Activated naive CD8-positive, alpha-beta T cell treated with anti-CD3 and anti-CD28 coated beads, Interleukin-2, amount 50 U/mL, for 16 hours (primary cell): ENCODE data around the gene TBC1D10A.

ENCODE experiments used
- DNase-seq: peaks from one replicate; pipeline ENCODE4 v3.0.0-alpha.2; 2020; ENCODE audit warnings: low read depth, low spot score

Gene TBC1D10A

GRCh38 chr22:30267382-30268302 is 59.1 kb downstream of the TBC1D10A start:
- no peak for DNase-seq

- no peak for DNase-seq
These were observed 60.0 kb downstream of the TBC1D10A start, which contains the start of gene OSM for GRCh38 chr22:30266445-30267381. Gene OSM, minus strand, starts transcription at chr22:30266851. Its CDS starts 52 bp downstream, at chr22:30266799.

- peak; percentile 77 for DNase-seq
These were observed 60.8 kb downstream of the TBC1D10A start for GRCh38 chr22:30265823-30266444.

GRCh38 chr22:30265131-30265720 is 61.5 kb downstream of the TBC1D10A start:
- DNase-seq, result no peak

- no peak for DNase-seq
These were observed 62.9 kb downstream of the TBC1D10A start for GRCh38 chr22:30263883-30264282.

GRCh38 chr22:30262917-30263741 is 63.6 kb downstream of the TBC1D10A start:
- DNase-seq, result peak; percentile 67

GRCh38 chr22:30262112-30262511 is 64.6 kb downstream of the TBC1D10A start:
- no peak for DNase-seq

GRCh38 chr22:30261134-30261533 is 65.6 kb downstream of the TBC1D10A start:
- DNase-seq, result no peak

GRCh38 chr22:30260682-30261081 is 66.1 kb downstream of the TBC1D10A start:
- no peak for DNase-seq

- DNase-seq, result no peak
These were observed 66.5 kb downstream of the TBC1D10A start for GRCh38 chr22:30260276-30260675.

GRCh38 chr22:30254314-30254713 is 72.4 kb downstream of the TBC1D10A start:
- no peak for DNase-seq

GRCh38 chr22:30253205-30253852 is 73.4 kb downstream of the TBC1D10A start:
- no peak for DNase-seq

- DNase-seq, result no peak
These were observed 74.1 kb downstream of the TBC1D10A start for GRCh38 chr22:30252411-30253204.

GRCh38 chr22:30251711-30252110 is 75.0 kb downstream of the TBC1D10A start:
- no peak for DNase-seq

- no peak for DNase-seq
These were observed 76.0 kb downstream of the TBC1D10A start for GRCh38 chr22:30250661-30251267.

- DNase-seq, result no peak
These were observed 76.6 kb downstream of the TBC1D10A start for GRCh38 chr22:30250039-30250565.

GRCh38 chr22:30249049-30250038 is 77.4 kb downstream of the TBC1D10A start:
- DNase-seq, result no peak
